DND-41 (cell line): ENCODE data around the gene NDE1.

Experiments used
- CTCF ChIP-seq: IDR thresholded peaks from 2 replicates; pipeline ENCODE4 v1.5.1; 2012; ENCODE audit warnings: borderline replicate concordance, low read length, moderate library complexity, mild to moderate bottlenecking; ENCODE audit not compliant: poor library complexity, severe bottlenecking; ENCODE audit errors: extremely low read depth
- EZH2 ChIP-seq: IDR thresholded peaks from 3 replicates; pipeline ENCODE4 v1.6.1; 2012; ENCODE audit warnings: borderline replicate concordance, low read depth, mild to moderate bottlenecking, moderate library complexity, low read length, inconsistent platforms; ENCODE audit not compliant: severe bottlenecking

- TF ChIP-seq CTCF: no peak
- no peak for TF ChIP-seq EZH2
Measured at GRCh38 chr16:15667091-15667742, 17.2 kb downstream of the NDE1 start.
